Stimulated activated CD8-positive, alpha-beta memory T cell treated with anti-CD3 and anti-CD28 coated beads, Interleukin-7, amount 100 ng/mL, for 4 hours (primary cell): ENCODE results near the gene LHX2.

Source experiments
- DNase-seq, 2 donors: peaks; one replicate each; pipeline ENCODE4 v3.0.0-alpha.2; 2020; ENCODE audit warnings: low read depth in 2 of 2

Gene LHX2

GRCh38 chr9:124032247-124032646, 20.7 kb downstream of the LHX2 start:
- no peak for DNase-seq

DNA sequence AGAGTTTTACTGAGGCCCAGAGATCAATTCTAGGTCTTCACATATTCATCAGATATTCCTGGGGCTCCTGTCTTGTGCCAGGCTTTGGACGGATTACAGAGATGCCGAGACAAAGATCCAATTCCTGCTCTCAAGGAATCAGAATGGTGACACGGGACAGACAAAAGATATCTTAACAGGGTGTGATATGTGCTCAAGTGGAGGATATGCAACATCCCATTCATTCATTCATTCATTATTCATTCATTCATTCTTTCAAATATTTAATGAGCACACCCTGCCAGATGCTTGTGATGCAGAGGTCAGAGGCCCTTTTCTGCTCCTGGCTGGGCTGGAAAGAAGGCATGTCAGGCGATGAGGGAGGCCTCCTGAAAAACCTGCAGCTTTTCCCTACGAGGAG, 21.8 kb downstream of the LHX2 start:
- DNase-seq, result no peak

DNA sequence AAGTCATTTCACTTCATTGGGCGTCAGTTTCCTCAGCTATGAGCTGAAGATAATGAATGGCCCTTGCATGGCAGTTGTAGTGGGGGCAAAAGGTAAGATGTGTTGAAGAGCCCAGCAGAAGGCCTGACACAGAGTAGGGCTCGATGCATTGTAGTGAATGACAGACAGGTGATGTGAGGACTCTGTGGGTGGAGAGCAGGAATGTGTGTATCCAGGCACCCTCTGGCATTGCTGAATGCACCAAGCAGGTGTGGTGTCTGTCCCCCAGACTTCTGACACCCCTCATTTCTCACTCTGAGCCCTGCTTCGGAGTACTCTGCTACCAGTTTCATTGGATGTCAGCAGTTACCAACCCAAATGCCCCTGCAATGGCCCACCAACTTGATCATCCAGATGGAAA, 22.4 kb downstream of the LHX2 start:
- no peak for DNase-seq

- DNase-seq, result no peak
Measured at GRCh38 chr9:124035001-124035650, 23.6 kb downstream of the LHX2 start.

DNA sequence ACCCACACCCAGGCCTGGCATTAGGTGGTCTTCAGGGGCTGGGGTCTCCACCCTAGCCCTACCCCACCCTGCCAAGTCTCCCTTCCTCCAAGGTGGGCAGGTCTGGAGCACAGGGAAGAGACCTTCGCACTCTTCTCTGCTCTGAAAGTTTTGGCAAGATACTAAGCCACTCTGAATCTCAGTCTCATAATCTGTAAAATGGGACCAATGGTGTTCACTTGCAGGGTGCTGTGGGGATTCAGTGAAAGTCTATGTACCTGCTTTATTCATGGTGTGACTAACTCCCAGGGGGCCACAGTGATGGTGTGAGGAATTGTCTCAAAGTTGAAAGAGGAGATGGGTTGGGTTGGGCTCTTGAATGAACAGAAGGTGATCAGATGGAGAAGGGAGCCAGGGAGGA, 25.0 kb downstream of the LHX2 start:
- no peak for DNase-seq

GRCh38 chr9:124037790-124038189, 26.2 kb downstream of the LHX2 start:
- no peak for DNase-seq

DNA sequence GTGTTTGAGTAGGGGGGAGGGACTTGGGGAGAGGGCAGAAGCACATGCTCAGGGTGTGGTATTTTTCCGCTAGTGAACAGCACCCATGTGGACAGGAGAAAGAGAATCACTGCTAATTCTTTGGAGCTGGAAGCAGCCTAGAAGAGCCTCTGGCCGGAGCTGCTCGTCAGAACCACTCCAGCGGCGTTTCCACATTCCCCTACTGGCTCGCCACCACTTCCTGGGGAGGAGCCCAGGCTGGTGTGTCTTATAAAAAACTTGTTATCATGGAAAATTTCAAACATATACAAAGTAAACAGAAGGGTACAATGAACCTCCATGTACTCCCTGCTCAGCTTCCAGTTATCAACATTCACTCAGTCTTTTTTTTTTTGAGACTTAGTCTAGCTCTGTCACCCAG, 26.7 kb downstream of the LHX2 start:
- no peak for DNase-seq

GRCh38 chr9:124038790-124039633, 27.4 kb downstream of the LHX2 start:
- DNase-seq, result no peak

DNA sequence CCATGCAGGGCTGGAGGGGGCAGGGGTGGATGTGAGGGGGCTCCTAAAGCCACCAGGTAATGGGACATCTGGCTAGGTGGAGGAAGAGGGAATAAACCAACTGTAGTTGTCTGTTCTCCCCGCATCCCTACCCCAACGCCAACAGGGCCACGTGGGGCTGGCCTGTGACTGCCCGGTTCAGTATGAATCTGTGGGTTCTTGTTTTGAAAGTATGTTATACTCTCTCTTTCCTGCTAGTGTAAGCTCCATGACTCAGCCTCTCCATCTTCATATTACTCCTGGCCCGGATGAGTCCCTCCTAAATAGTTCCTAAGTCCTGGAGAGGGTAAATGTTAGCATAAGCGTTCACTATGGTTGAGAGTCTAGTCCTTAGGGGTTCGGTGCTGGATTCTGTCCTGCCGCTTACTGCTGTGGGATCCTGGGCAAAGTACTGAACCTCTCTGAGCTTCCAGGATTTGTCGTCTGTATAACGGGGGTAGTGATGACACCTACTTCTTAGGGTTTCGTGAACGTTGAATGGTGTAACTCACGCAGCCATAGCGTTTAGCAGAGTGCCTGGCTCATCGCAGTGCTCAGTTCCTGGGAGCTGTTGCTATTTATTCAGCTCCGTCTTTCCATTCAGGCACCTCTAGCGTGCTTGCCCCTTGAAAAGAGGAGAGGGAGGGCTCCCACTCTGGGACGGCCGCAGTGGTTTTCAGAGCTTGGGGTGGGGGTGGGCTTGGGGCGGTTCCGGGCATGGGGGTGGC, 28.8 kb downstream of the LHX2 start:
- no peak for DNase-seq

DNA sequence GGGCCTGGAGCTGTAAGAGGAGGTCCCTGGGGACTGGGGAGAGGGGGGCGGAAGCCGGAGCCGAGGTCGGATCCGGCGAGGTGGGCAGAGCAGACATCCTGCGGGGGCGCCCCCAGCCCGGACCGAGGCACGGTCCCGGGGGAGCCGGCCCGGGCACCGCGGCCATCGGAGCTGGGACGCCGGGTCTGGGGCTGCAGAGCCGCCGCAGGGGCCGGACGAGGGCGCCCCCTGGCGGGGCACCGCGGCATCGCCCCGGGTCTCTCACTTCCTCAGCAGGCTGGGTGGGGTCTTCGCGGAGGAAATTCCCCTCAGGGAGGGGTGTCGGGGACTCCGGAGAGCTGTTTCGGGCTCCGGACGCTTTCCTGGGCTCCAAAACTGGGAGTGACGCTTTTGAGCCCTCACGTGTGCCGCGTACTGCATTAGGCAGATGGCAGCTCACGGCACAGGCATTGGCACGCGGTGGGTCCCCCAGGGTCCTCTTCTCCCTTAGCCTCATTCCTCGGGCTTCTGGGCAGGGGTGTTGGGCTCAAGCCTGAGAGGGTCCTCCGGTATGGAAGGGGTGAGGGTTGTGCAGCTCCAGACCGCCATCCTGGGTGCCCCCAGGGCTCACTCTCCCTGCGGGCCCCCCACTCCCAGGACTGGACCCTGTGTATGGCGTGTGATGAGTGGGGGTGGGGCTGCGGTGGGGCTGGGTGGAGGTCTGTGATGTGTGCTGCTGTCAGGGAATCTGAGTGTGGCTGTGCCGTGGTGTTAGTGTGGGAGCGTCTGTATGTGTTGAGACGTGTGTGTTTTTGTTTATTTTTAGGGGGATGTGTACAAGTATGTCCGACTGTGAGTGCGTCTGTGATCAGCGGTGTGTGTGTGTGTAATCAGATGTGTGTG, 29.6 kb downstream of the LHX2 start:
- peak in 1 of 2 donors; percentile 23 for DNase-seq

DNA sequence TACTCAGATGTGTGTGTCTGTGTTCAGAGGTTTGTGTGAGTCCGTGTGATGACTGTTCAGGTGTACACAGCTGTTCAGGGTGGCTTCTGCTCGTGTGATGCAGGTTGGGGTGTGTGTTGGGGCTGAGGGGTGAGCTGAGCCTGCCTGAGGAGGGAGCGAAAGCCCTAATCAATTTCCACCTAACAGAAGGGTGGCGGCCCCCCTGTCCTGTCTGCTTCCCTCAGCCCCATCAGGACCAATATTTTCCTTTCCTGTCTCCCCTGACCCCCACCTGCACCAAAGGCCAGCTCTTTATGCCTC, 30.2 kb downstream of the LHX2 start:
- DNase-seq, result no peak

DNA sequence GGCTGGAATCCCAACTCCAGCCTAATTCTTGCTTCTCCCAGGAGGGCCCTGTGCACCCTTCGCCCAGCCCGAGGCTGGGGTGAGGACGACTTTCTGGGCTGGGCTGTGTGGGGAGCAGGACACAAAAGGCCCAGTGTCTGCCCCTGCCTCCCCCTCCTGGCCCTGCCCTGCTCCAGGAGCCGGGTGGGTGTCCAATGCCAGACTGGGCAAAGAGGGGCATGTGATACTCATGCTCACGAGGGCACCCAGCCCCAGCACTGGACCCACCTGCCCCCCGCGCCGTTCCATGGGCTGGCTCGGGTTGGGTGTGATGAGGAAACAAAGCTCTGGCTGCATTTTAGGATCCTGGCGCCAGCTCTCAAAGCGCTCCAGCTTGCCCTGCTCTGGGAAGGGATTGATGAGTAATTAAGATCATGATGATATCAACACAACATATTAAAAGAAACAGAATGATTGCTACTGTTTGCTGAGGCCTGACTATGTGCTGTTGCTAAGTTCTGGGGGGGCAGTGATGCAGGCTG, 30.7 kb downstream of the LHX2 start:
- no peak for DNase-seq

DNA sequence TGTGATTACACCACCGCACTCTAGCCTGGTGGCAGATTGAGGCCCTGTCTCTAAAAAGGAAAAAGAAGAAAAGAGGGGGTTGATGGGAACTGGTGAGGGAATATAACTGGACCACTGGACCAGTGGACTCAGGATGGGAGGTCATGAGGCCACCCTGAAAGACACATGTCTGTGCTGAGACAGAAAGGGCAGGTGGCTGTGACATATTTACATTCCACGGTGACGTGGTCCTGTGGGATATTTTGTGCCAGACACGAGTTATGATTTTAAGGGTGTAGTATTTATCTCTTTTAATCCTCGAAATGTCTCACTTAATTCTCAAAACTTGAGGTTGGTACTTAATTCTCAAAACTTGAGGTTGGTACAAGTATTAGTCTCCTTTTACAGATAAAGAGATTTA, 32.9 kb downstream of the LHX2 start:
- DNase-seq, result no peak

GRCh38 chr9:124045076-124045829, 33.7 kb downstream of the LHX2 start:
- DNase-seq, result no peak

GRCh38 chr9:124045830-124046177, 34.2 kb downstream of the LHX2 start:
- DNase-seq, result no peak

DNA sequence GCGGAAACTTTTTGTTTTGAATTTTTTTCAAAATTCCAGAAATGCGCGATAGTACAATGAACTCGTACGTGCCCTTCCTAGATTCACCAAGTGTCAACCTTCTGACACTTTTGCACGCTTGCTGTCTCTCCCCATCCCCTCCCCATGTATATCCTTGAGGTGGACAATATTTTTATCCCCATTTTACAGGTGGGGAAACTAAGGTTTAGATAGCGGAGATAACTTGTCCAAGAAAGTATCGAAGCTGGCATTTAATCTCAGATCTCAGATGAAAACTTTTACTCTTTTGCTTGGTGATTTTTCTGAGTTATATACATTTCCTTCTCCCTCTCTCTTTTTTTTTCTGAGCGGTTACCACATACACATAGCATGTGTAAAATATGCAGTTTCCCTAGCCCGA, 34.6 kb downstream of the LHX2 start:
- DNase-seq, result no peak

GRCh38 chr9:124047251-124047672, 35.7 kb downstream of the LHX2 start:
- no peak for DNase-seq

- no peak for DNase-seq
Measured at GRCh38 chr9:124050955-124051354, 39.4 kb downstream of the LHX2 start.

DNA sequence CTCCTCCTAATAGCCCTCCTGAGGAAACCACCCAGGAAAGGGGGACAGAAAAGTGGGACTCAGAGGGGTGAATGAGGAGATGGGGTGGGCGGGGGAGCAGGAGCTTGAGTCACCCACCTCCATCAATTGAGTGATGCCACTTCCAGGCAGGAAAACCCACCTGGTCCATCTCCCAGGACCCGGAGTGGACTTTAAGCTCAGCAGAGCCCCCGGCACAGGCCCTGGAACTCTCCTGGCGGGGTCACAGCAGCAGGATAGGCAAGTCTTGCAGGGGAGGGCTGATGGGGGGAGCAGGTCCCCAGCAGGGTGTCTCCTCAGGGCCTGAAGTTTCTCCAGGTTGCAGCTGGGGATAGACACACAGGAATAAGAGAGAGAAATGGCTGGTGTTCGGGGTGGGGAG, 40.8 kb downstream of the LHX2 start:
- DNase-seq, result no peak

- DNase-seq, result no peak
Measured at GRCh38 chr9:124054582-124055227, 43.1 kb downstream of the LHX2 start.
